ENCODE data around the gene TMEM114. TPM values are rescaled to one million over a fixed set of nuclear protein-coding genes. Genes with fewer than 3 reads are reported as not detected.

Gene TMEM114
- total RNA-seq, 1 experiment from 2014 or later, result not detected

DNA sequence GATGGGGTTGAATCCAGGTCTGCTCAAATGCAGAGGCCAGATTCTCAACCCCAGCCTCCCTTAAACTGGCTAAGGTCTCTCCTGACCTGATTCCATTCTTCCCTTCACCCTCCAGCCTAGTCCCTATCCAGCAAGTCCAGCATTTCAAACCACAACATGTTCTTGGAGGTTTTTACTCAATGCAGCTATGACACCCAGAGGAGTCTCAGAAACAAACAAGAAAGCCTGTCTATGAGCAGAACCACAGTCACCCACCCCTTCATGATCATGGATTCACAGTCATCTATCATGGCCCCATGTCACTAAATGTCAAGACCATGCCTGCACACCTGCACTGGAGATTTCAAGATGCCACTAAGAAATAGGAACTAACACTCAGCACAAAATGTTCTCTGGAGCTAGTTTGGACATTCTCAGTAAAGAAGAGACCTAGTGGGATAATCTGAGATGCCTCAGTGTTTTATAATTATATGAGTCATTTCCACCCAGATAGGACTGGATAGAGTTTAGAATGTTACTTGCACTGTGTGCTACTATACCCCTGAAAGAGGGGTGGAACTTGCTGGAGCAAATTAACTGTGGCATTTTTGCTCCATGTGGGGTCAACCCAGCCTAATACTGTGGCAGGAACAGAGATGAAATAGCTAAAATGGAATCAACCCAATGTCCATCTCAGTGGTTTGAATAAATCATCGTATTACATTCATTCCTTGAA, 21.7 kb upstream of the TMEM114 start:
- Histone ChIP-seq H3K27me3 (replicated peaks; ENCODE audit: control insufficient read depth, insufficient read depth, low read length) (no peaks in the 10 kb centered on the region), H3K4me1 (no peaks in the 10 kb centered on the region), H3K36me3 (ENCODE audit: control insufficient read depth, insufficient read depth, low read length) (no peaks in the 10 kb centered on the region), H3K9me3 (no peaks in the 10 kb centered on the region), H3K4me3 (ENCODE audit: low read depth, low read length) (no peak overlapping the region)
- no peak for DNase-seq
- no peak overlapping the region for H3K27ac Mint-ChIP-seq (ENCODE audit: unreplicated experiment)
- no peaks in the 10 kb centered on the region for H3K36me3 Mint-ChIP-seq (ENCODE audit: insufficient read depth, unreplicated experiment)
- POLR2A ChIA-PET, result no interaction called here
- no TSS peak for BruUV-seq (replicated peaks)
- peaks cover 6% of the 10 kb centered on the region for H3K27me3 Mint-ChIP-seq (ENCODE audit: insufficient read depth, unreplicated experiment)
- H3K4me3 Mint-ChIP-seq (ENCODE audit: unreplicated experiment), result no peak overlapping the region
- TF ChIP-seq, protein P1, sequence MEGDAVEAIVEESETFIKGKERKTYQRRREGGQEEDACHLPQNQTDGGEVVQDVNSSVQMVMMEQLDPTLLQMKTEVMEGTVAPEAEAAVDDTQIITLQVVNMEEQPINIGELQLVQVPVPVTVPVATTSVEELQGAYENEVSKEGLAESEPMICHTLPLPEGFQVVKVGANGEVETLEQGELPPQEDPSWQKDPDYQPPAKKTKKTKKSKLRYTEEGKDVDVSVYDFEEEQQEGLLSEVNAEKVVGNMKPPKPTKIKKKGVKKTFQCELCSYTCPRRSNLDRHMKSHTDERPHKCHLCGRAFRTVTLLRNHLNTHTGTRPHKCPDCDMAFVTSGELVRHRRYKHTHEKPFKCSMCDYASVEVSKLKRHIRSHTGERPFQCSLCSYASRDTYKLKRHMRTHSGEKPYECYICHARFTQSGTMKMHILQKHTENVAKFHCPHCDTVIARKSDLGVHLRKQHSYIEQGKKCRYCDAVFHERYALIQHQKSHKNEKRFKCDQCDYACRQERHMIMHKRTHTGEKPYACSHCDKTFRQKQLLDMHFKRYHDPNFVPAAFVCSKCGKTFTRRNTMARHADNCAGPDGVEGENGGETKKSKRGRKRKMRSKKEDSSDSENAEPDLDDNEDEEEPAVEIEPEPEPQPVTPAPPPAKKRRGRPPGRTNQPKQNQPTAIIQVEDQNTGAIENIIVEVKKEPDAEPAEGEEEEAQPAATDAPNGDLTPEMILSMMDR (IDR thresholded peaks at IDR 0.05; ENCODE audit: insufficient read depth in 1 of 2, low read depth in 1 of 2, low read length in 1 of 2, severe bottlenecking in 1 of 2, unreplicated experiment in 1 of 2), result no peak
- H3K4me1 Mint-ChIP-seq (ENCODE audit: low read depth, unreplicated experiment), result no peaks in the 10 kb centered on the region
- intact Hi-C loops (cut with micrococcal nuclease; ENCODE audit: unreplicated experiment), result no loop called here
- CTCF ChIA-PET, result no interaction called here
- no peaks in the 10 kb centered on the region for H3K9me3 Mint-ChIP-seq (ENCODE audit: unreplicated experiment)

DNA sequence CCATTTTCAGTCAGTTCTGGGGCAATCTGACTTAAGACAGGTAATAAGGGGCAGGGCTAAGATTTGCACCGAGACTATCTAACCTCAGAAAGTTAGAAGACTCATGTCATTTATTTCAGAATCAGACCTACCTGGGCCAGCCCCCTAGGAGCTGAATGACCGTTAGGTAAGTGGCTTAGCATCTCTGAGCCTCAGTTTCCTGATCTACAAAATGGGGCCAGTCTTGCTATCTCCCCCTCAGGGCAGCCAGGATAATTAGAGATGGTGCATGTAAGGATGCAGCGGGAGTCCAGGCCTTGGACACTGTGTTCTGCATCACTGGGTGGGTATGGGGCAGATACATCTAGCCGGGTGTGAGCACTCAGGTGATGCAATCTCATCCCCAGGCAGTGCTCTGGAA, 20.8 kb upstream of the TMEM114 start:
- Mint-ChIP-seq H3K4me3 (ENCODE audit: unreplicated experiment) (no peak overlapping the region), H3K9me3 (ENCODE audit: unreplicated experiment) (no peaks in the 10 kb centered on the region), H3K27me3 (ENCODE audit: insufficient read depth, unreplicated experiment) (peaks cover 9% of the 10 kb centered on the region), H3K27ac (ENCODE audit: unreplicated experiment) (no peak overlapping the region), H3K4me1 (ENCODE audit: low read depth, unreplicated experiment) (no peaks in the 10 kb centered on the region), H3K36me3 (ENCODE audit: insufficient read depth, unreplicated experiment) (no peaks in the 10 kb centered on the region)
- Histone ChIP-seq H3K27me3 (replicated peaks; ENCODE audit: control insufficient read depth, insufficient read depth, low read length) (no peaks in the 10 kb centered on the region), H3K4me3 (ENCODE audit: low read depth, low read length) (no peak overlapping the region), H3K36me3 (ENCODE audit: control insufficient read depth, insufficient read depth, low read length) (no peaks in the 10 kb centered on the region), H3K4me1 (no peaks in the 10 kb centered on the region), H3K9me3 (no peaks in the 10 kb centered on the region)
- intact Hi-C loops (cut with micrococcal nuclease; ENCODE audit: unreplicated experiment), result no loop called here
- TF ChIP-seq, protein P1 (IDR thresholded peaks at IDR 0.05; ENCODE audit: insufficient read depth in 1 of 2, low read depth in 1 of 2, low read length in 1 of 2, severe bottlenecking in 1 of 2, unreplicated experiment in 1 of 2), result no peak
- no TSS peak for BruUV-seq (replicated peaks)
- DNase-seq, result no peak
- ChIA-PET POLR2A (no interaction called here), CTCF (interaction anchor here (0.7 kb wide), 1 partner anchor 406 kb away, joined by 8 read pairs; no protein-coding TSS in a partner anchor)

DNA sequence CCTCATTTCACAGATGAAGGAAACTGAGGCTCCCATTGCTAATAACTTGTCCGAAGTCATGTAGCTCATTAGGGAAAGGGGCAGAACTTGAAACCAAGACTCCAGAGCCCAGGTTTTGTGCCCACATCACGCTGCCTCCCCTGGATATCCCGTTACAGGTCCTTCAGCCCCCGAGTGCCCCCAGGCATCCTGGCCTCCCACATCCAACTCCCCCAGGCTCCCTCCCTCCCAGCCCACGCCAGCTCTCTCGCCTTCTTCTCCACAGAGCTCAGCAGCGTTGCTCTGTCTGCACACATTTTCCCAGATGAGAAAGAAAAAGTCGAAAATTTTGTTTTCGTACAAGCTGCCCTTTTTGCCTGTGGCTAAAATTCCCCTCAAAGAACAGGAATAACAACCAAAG, 16.9 kb upstream of the TMEM114 start:
- Mint-ChIP-seq H3K4me3 (ENCODE audit: unreplicated experiment) (no peak overlapping the region), H3K9me3 (ENCODE audit: unreplicated experiment) (peaks cover 2% of the 10 kb centered on the region), H3K36me3 (ENCODE audit: insufficient read depth, unreplicated experiment) (no peaks in the 10 kb centered on the region), H3K4me1 (ENCODE audit: low read depth, unreplicated experiment) (no peaks in the 10 kb centered on the region), H3K27ac (ENCODE audit: unreplicated experiment) (no peak overlapping the region), H3K27me3 (ENCODE audit: insufficient read depth, unreplicated experiment) (peaks cover 6% of the 10 kb centered on the region)
- CTCF ChIA-PET, result no interaction called here
- no peak for DNase-seq
- H3K4me3 ChIP-seq (ENCODE audit: low read depth, low read length), result no peak overlapping the region
- intact Hi-C loops (cut with micrococcal nuclease; ENCODE audit: unreplicated experiment), result no loop called here
- no TSS peak for BruUV-seq (replicated peaks)
- no peaks in the 10 kb centered on the region for H3K9me3 ChIP-seq
- H3K27me3 ChIP-seq (replicated peaks; ENCODE audit: control insufficient read depth, insufficient read depth, low read length), result no peaks in the 10 kb centered on the region
- H3K4me1 ChIP-seq, result no peaks in the 10 kb centered on the region
- POLR2A ChIA-PET, result no interaction called here
- TF ChIP-seq, protein P1 (IDR thresholded peaks at IDR 0.05; ENCODE audit: insufficient read depth in 1 of 2, low read depth in 1 of 2, low read length in 1 of 2, severe bottlenecking in 1 of 2, unreplicated experiment in 1 of 2), result no peak
- no peaks in the 10 kb centered on the region for H3K36me3 ChIP-seq (ENCODE audit: control insufficient read depth, insufficient read depth, low read length)

All from Caco-2 (cell line).